ENCODE results near the gene SPATS2. TPM values are rescaled to one million over a fixed set of nuclear protein-coding genes. Genes with fewer than 3 reads are reported as not detected.
"Not testable (repeated sequence)": the region's sequence is repeated elsewhere in the genome, so short reads cannot be mapped to it uniquely, and the experiment has no call there.

Gene SPATS2
- total RNA-seq, 2 experiments from 2014 or later = 9.2 to 10.8 TPM

DNA sequence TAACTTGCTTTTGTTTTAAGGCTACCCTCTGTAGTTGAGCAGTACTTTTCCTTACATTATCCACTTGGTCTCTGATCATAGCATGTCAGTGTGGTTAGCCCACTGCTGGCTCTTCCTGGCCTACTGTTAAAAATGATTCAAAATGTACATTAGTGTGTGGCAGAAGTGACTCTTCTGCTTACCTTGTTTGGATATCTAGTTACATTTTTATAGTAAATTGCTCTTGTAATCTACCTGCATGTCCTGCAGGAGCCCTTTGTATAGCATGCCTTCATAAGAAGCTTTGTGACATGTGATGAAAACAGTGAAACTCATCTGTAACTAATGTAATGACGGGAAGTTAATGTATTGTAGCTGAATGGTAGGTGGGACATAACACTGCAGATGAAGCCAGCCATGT, 8.1 kb downstream of the SPATS2 start:
- Mint-ChIP-seq H3K9me3 (no peaks in the 10 kb centered on the region), H3K4me1 (ENCODE audit: low read depth) (peaks cover 6% of the 10 kb centered on the region), H3K27ac (no peak overlapping the region), H3K4me3 (no peak overlapping the region), H3K36me3 (ENCODE audit: low read depth) (no peaks in the 10 kb centered on the region), H3K27me3 (no peaks in the 10 kb centered on the region)
- ChIA-PET POLR2A (no interaction called here), CTCF (interaction anchor here (1.0 to 3.4 kb wide), 5 partner anchors 14 to 139 kb away, joined by 3 to 12 read pairs (median 5); partner anchors contain the start of gene DNAJC22)
- peak; percentile 34 for ATAC-seq
- no peak for DNase-seq
- intact Hi-C loops (cut with micrococcal nuclease) = no loop called here
- TF ChIP-seq CTCF (IDR thresholded peaks at IDR 0.05) = no peak

DNA sequence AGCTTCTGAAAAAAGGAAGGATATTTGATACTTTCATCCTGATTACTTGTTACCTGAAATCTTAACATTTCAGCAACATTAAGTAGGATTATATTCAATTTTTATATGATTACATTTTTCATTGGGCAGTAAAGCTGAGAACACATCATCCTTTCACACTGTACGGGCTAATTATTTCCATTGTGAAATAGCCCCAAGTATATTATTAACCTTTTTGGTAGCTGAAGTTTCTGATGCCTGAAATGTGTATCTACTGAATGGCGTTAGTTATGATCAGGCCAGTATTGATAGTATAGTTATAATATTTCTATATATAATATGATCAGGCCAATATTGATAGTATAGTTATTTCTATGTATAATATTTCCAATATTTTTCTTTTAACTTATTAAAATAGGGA, 10.1 kb downstream of the SPATS2 start:
- no peaks in the 10 kb centered on the region for H3K9me3 Mint-ChIP-seq
- H3K27me3 Mint-ChIP-seq = no peaks in the 10 kb centered on the region

GRCh38 chr12:49380184-49380583, 12.9 kb downstream of the SPATS2 start:
- intact Hi-C loops (cut with micrococcal nuclease); CTCF ChIA-PET; DNase-seq; H3K4me1 Mint-ChIP-seq (ENCODE audit: low read depth); ATAC-seq; H3K36me3 Mint-ChIP-seq (ENCODE audit: low read depth); H3K9me3 Mint-ChIP-seq; POLR2A ChIA-PET; H3K27me3 Mint-ChIP-seq; H3K4me3 Mint-ChIP-seq; H3K27ac Mint-ChIP-seq: not testable (repeated sequence)

More for the DNA sequence above, 10.1 kb downstream of the SPATS2 start:
- Mint-ChIP-seq H3K4me1 (ENCODE audit: low read depth) (peaks cover 4% of the 10 kb centered on the region), H3K36me3 (ENCODE audit: low read depth) (no peaks in the 10 kb centered on the region), H3K4me3 (no peak overlapping the region), H3K27ac (no peak overlapping the region)
- intact Hi-C loops (cut with micrococcal nuclease) = no loop called here
- DNase-seq = no peak
- TF ChIP-seq CTCF (IDR thresholded peaks at IDR 0.05) = no peak
- POLR2A ChIA-PET = interaction anchor here (0.8 kb wide), 1 partner anchor 10 kb away, joined by 3 read pairs; the partner anchor contains the start of gene SPATS2
- CTCF ChIA-PET = interaction anchor here (0.9 to 3.4 kb wide), 4 partner anchors 11 to 89 kb away, joined by 3 to 12 read pairs (median 6); partner anchors contain the start of gene DNAJC22
- no peak for ATAC-seq

DNA sequence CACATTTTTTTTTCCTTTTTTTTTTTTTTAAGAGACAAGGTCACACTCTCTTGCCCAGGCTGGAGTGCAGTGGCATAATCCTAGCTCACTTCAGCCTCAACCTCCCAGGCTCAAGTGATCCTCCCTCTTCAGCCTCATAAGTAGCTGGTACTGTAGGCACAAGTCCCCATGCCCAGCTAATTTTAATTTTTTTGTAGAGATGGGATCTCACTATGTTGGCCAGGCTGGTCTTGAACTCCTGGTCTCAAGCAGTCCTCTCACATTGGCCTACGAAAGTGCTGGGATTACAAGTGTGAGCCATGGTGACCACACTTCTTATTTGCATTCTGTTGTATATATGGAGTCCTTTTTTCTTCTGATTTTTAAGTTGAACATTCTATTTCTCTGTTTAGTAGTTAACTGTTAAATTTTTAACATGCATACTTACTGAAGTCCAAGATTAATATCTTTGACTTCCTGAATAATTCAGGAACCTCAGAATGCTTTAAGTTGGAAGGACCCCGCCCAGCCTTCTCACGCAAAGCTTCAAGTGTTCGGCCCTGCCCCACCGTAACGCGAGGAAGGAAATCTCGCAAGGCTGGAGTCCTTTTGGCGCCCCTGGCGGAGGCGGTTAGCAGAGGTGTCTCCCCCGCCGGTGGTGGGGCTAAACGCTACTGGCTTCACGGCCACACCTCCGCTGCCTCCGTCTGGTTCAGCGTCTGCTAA, 21.6 kb downstream of the SPATS2 start:
- POLR2A ChIA-PET = no interaction called here
- no peak overlapping the region for H3K27ac Mint-ChIP-seq
- intact Hi-C loops (cut with micrococcal nuclease) = no loop called here

GRCh38 chr12:49389387-49389703, 22.1 kb downstream of the SPATS2 start:
- no peak overlapping the region for H3K27ac Mint-ChIP-seq
- ATAC-seq = no peak
- no peak for DNase-seq
- no peaks in the 10 kb centered on the region for H3K36me3 Mint-ChIP-seq (ENCODE audit: low read depth)
- no peak for TF ChIP-seq CTCF (IDR thresholded peaks at IDR 0.05)
- no peaks in the 10 kb centered on the region for H3K9me3 Mint-ChIP-seq
- CTCF ChIA-PET = interaction anchor here (1.0 to 2.8 kb wide), 9 partner anchors 10 to 124 kb away, joined by 3 to 16 read pairs (median 4); no protein-coding TSS in a partner anchor
- H3K27me3 Mint-ChIP-seq = no peaks in the 10 kb centered on the region
- intact Hi-C loops (cut with micrococcal nuclease) = no loop called here
- peaks cover 4% of the 10 kb centered on the region for H3K4me1 Mint-ChIP-seq (ENCODE audit: low read depth)
- H3K4me3 Mint-ChIP-seq = no peak overlapping the region
- POLR2A ChIA-PET = no interaction called here

More for the DNA sequence above, 21.6 kb downstream of the SPATS2 start:
- peak; percentile 58 for TF ChIP-seq CTCF (IDR thresholded peaks at IDR 0.05)
- Mint-ChIP-seq H3K27me3 (no peaks in the 10 kb centered on the region), H3K36me3 (ENCODE audit: low read depth) (no peaks in the 10 kb centered on the region), H3K4me1 (ENCODE audit: low read depth) (peaks cover 4% of the 10 kb centered on the region), H3K9me3 (no peaks in the 10 kb centered on the region), H3K4me3 (no peak overlapping the region)
- DNase-seq (peak; percentile 81), ATAC-seq (peak; percentile 98)
- CTCF ChIA-PET = interaction anchor here (1.0 to 2.8 kb wide), 11 partner anchors 11 to 125 kb away, joined by 3 to 16 read pairs (median 4); partner anchors contain the start of gene SPATS2
